ENCODE measurements around the gene NEDD4L.

NEDD4L gene

DNA sequence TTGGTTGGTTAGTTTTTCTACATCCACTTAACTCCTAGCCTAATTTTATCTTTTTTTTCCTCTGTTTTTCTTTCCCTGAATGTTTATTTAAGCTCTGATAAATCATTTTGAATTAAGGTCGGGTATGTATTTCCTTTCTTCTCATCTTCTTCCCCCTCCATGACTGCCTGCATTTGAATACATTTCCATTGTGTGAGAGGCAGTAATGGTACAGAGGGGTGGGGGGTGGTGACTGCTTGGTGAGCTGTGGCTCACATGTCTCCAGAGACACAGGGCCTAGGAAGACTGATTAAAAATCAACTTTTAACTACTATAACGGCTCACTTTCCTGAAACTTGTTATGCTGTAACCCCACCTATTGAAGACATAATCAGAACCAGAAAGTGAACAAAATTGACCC lies 58.0 kb downstream of the NEDD4L start:
- H3F3A ChIP-seq (ENCODE audit: insufficient read depth) = no peaks in the 10 kb centered on the region
- no peaks in the 10 kb centered on the region for H3K79me2 ChIP-seq (ENCODE audit: insufficient read depth, low read length)
- no peak overlapping the region for H2AFZ ChIP-seq (ENCODE audit: low read depth, low read length, severe bottlenecking)
- no peak overlapping the region for H3K9ac ChIP-seq (ENCODE audit: low read length)
- H3K9me2 ChIP-seq (replicated peaks; ENCODE audit: insufficient read depth, low read length) = no peaks in the 10 kb centered on the region
- no peak overlapping the region for H3K4me3 ChIP-seq (ENCODE audit: insufficient read depth, low read length, poor library complexity, severe bottlenecking)
- H3K9me3 ChIP-seq (ENCODE audit: insufficient read depth, low read length) = no peaks in the 10 kb centered on the region
- H3K27me3 ChIP-seq (ENCODE audit: low read length) = no peaks in the 10 kb centered on the region
- TF ChIP-seq EZH2phosphoT487 (conservative IDR thresholded peaks at IDR 0.05; ENCODE audit: low read length) = no peak
- TF ChIP-seq, protein P1, sequence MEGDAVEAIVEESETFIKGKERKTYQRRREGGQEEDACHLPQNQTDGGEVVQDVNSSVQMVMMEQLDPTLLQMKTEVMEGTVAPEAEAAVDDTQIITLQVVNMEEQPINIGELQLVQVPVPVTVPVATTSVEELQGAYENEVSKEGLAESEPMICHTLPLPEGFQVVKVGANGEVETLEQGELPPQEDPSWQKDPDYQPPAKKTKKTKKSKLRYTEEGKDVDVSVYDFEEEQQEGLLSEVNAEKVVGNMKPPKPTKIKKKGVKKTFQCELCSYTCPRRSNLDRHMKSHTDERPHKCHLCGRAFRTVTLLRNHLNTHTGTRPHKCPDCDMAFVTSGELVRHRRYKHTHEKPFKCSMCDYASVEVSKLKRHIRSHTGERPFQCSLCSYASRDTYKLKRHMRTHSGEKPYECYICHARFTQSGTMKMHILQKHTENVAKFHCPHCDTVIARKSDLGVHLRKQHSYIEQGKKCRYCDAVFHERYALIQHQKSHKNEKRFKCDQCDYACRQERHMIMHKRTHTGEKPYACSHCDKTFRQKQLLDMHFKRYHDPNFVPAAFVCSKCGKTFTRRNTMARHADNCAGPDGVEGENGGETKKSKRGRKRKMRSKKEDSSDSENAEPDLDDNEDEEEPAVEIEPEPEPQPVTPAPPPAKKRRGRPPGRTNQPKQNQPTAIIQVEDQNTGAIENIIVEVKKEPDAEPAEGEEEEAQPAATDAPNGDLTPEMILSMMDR (IDR thresholded peaks at IDR 0.05; ENCODE audit: insufficient read depth, low read length, poor library complexity, severe bottlenecking) = no peak
- no peaks in the 10 kb centered on the region for H3K36me3 ChIP-seq (ENCODE audit: low read length)
- no peak overlapping the region for H3K27ac ChIP-seq (ENCODE audit: low read depth, low read length)
- 0 out of 2 replicates have a peak, but pooled peaks cover 4% of the 10 kb centered on the region for H4K20me1 ChIP-seq (ENCODE audit: low read depth, low read length)
- H3K4me2 ChIP-seq (ENCODE audit: low read depth, low read length, poor library complexity, severe bottlenecking) = no peak overlapping the region

DNA sequence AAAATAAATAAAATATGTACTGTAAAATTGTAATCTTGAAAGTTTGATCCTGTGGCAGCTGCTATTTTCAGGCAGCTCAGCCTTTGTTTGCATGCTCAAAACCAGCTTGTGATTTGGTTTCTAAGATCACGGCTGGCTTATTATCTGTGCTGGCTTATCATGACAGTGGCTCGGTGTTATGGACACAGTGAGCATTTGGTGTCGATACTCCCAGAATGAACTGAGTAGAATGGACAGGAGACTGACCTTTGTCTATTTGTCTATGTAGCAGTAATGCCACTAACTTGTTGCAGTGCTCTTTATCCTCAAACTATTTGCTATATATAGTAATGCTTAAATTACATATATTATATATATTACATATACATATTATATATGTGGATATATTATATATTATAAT lies 58.8 kb downstream of the NEDD4L start:
- 0 out of 2 replicates have a peak, but pooled peaks cover 4% of the 10 kb centered on the region for H4K20me1 ChIP-seq (ENCODE audit: low read depth, low read length)
- H2AFZ ChIP-seq (ENCODE audit: low read depth, low read length, severe bottlenecking) = no peak overlapping the region
- H3K36me3 ChIP-seq (ENCODE audit: low read length) = no peaks in the 10 kb centered on the region
- no peaks in the 10 kb centered on the region for H3F3A ChIP-seq (ENCODE audit: insufficient read depth)
- H3K9ac ChIP-seq (ENCODE audit: low read length) = no peak overlapping the region
- TF ChIP-seq, protein P1 (IDR thresholded peaks at IDR 0.05; ENCODE audit: insufficient read depth, low read length, poor library complexity, severe bottlenecking) = no peak
- no peak for TF ChIP-seq EZH2phosphoT487 (conservative IDR thresholded peaks at IDR 0.05; ENCODE audit: low read length)
- H3K79me2 ChIP-seq (ENCODE audit: insufficient read depth, low read length) = no peaks in the 10 kb centered on the region
- no peaks in the 10 kb centered on the region for H3K9me3 ChIP-seq (ENCODE audit: insufficient read depth, low read length)
- H3K27me3 ChIP-seq (ENCODE audit: low read length) = no peaks in the 10 kb centered on the region
- no peak overlapping the region for H3K27ac ChIP-seq (ENCODE audit: low read depth, low read length)
- H3K9me2 ChIP-seq (replicated peaks; ENCODE audit: insufficient read depth, low read length) = no peaks in the 10 kb centered on the region
- no peak overlapping the region for H3K4me3 ChIP-seq (ENCODE audit: insufficient read depth, low read length, poor library complexity, severe bottlenecking)
- no peak overlapping the region for H3K4me2 ChIP-seq (ENCODE audit: low read depth, low read length, poor library complexity, severe bottlenecking)

DNA sequence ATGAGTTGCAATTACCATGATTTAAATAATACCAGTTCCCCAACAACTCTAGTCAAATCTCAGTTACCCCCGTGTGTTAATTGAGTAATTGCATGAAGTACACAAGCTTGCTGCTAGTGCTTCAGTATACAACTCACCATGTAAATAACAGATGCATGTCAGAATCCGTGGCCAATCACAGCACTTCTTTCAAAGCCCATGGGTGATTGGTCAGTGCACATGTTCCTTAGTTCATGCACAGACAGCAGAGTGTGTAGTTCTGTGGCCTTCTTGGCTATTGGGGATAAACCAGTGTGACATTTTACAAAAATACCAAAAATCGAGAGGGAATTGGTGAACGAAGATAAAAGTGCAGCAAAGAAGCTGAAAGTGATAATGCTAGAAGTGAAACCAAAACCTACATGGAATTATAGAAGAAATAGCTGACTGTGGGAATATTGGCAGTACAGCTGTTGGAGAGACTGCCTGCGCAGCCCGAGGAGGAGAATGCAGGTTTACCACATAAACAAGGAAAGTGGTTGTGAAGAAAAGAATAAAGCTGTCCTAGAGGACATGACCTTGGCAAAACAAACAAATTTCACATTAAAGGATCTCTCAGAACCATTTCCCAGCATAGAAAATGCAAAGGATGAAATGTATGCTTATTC lies 59.4 kb downstream of the NEDD4L start:
- no peak overlapping the region for H3K27ac ChIP-seq (ENCODE audit: low read depth, low read length)
- no peaks in the 10 kb centered on the region for H3F3A ChIP-seq (ENCODE audit: insufficient read depth)
- H3K27me3 ChIP-seq (ENCODE audit: low read length) = no peaks in the 10 kb centered on the region
- H3K4me3 ChIP-seq (ENCODE audit: insufficient read depth, low read length, poor library complexity, severe bottlenecking) = no peak overlapping the region
- H3K79me2 ChIP-seq (ENCODE audit: insufficient read depth, low read length) = no peaks in the 10 kb centered on the region
- H3K9me3 ChIP-seq (ENCODE audit: insufficient read depth, low read length) = no peaks in the 10 kb centered on the region
- H3K9ac ChIP-seq (ENCODE audit: low read length) = no peak overlapping the region
- no peaks in the 10 kb centered on the region for H3K9me2 ChIP-seq (replicated peaks; ENCODE audit: insufficient read depth, low read length)
- no peak overlapping the region for H3K4me2 ChIP-seq (ENCODE audit: low read depth, low read length, poor library complexity, severe bottlenecking)
- no peaks in the 10 kb centered on the region for H3K36me3 ChIP-seq (ENCODE audit: low read length)
- no peak overlapping the region for H2AFZ ChIP-seq (ENCODE audit: low read depth, low read length, severe bottlenecking)
- TF ChIP-seq, protein P1 (IDR thresholded peaks at IDR 0.05; ENCODE audit: insufficient read depth, low read length, poor library complexity, severe bottlenecking) = no peak
- no peak for TF ChIP-seq EZH2phosphoT487 (conservative IDR thresholded peaks at IDR 0.05; ENCODE audit: low read length)
- H4K20me1 ChIP-seq (ENCODE audit: low read depth, low read length) = 0 out of 2 replicates have a peak, but pooled peaks cover 4% of the 10 kb centered on the region
